Neural progenitor cell (in vitro differentiated cells): ENCODE data around the gene FUCA2. TPM values are rescaled to one million over a fixed set of nuclear protein-coding genes. Genes with fewer than 3 reads are reported as not detected.
"Not testable (repeated sequence)": the region's sequence is repeated elsewhere in the genome, so short reads cannot be mapped to it uniquely, and the experiment has no call there.

Experiments used
- DNase-seq: peaks from one replicate; pipeline ENCODE4 v3.0.0-alpha.2; 2016; ENCODE audit warnings: low spot score
- H2AFZ ChIP-seq: fragments of 200-600 bp; sonication (generic); replicated peaks from 2 replicates; pipeline ENCODE4 v1.6.1; 2016; ENCODE audit warnings: antibody characterized with exemption
- H3F3A ChIP-seq: fragments of 200-600 bp; sonication (generic); 2 replicates; pipeline ENCODE4 v1.6.1; 2016; ENCODE audit warnings: antibody characterized with exemption, low read depth
- H3K27ac ChIP-seq: fragments of 200-600 bp; sonication (generic); 2 replicates; pipeline ENCODE4 v1.5.1; 2016; ENCODE audit warnings: mild to moderate bottlenecking
- H3K27me3 ChIP-seq: fragments of 200-600 bp; sonication (generic); 2 replicates; pipeline ENCODE4 v1.6.1; 2016; ENCODE audit warnings: mild to moderate bottlenecking, moderate library complexity
- H3K36me3 ChIP-seq: fragments of 200-600 bp; sonication (generic); 2 replicates; pipeline ENCODE4 v1.5.1; 2016
- H3K4me1 ChIP-seq: fragments of 200-600 bp; sonication (generic); 2 replicates; pipeline ENCODE4 v1.6.1; 2016; ENCODE audit warnings: mixed run types
- H3K4me2 ChIP-seq: fragments of 200-600 bp; sonication (generic); 2 replicates; pipeline ENCODE4 v1.6.1; 2016
- H3K4me3 ChIP-seq: fragments of 200-600 bp; sonication (generic); 2 replicates; pipeline ENCODE4 v1.5.1; 2016
- H3K79me2 ChIP-seq: fragments of 200-600 bp; sonication (generic); 2 replicates; pipeline ENCODE4 v1.6.1; 2016; ENCODE audit warnings: low read depth
- H3K9ac ChIP-seq: fragments of 200-600 bp; sonication (generic); 2 replicates; pipeline ENCODE4 v1.6.1; 2016
- H3K9me3 ChIP-seq: fragments of 200-600 bp; sonication (generic); 2 replicates; pipeline ENCODE4 v1.5.1; 2016; ENCODE audit warnings: low read depth
- H4K20me1 ChIP-seq: fragments of 200-600 bp; sonication (generic); 2 replicates; pipeline ENCODE4 v1.6.1; 2016; ENCODE audit warnings: low read depth
- H3K27ac Mint-ChIP-seq: 3 replicates; pipeline ENCODE4 v1.8.0; 2021; ENCODE audit warnings: mixed read lengths
- H3K27me3 Mint-ChIP-seq: 2 replicates; pipeline ENCODE4 v1.8.0; 2022; ENCODE audit warnings: low read depth, mild to moderate bottlenecking, inconsistent platforms, moderate library complexity, mixed read lengths; ENCODE audit not compliant: insufficient read depth
- H3K36me3 Mint-ChIP-seq: 3 replicates; pipeline ENCODE4 v1.8.0; 2021; ENCODE audit warnings: mixed read lengths
- H3K4me1 Mint-ChIP-seq: 3 replicates; pipeline ENCODE4 v1.8.0; 2021; ENCODE audit warnings: mixed read lengths
- H3K4me3 Mint-ChIP-seq: 3 replicates; pipeline ENCODE4 v1.8.0; 2021; ENCODE audit warnings: mild to moderate bottlenecking, moderate library complexity, mixed read lengths
- H3K9me3 Mint-ChIP-seq: 3 replicates; pipeline ENCODE4 v1.8.0; 2020; ENCODE audit warnings: mixed read lengths
- CTCF ChIP-seq: fragments of 200-600 bp; sonication (generic); IDR thresholded peaks from 2 replicates; pipeline ENCODE4 v1.5.1; 2017; ENCODE audit warnings: antibody characterized with exemption, mild to moderate bottlenecking
- EZH2 ChIP-seq: fragments of 200-600 bp; sonication (generic); IDR thresholded peaks from 2 replicates; pipeline ENCODE4 v1.6.1; 2017; ENCODE audit warnings: antibody characterized with exemption, mild to moderate bottlenecking, moderate library complexity
- EZH2phosphoT487 ChIP-seq: fragments of 200-600 bp; sonication (generic); IDR thresholded peaks from 2 replicates; pipeline ENCODE4 v1.6.1; 2017; ENCODE audit warnings: antibody characterized with exemption
- total RNA-seq: library from RNA; depleted of rRNA; stranded (reverse); fragments of >200 nt; gene quantifications from 2 replicates; pipeline ENCODE4 v1.2.3, GENCODE V29; 2015; ENCODE audit warnings: low replicate concordance

Gene FUCA2
- total RNA-seq, 1 donor from 2014 or later: 37.4 TPM

GRCh38 chr6:143476545-143476944 lies 35.0 kb downstream of the FUCA2 start:
- no peaks in the 10 kb centered on the region for H3K9me3 Mint-ChIP-seq
- no peak overlapping the region for H3K27ac ChIP-seq
- peaks cover 5% of the 10 kb centered on the region for H3K36me3 Mint-ChIP-seq
- H3K27ac Mint-ChIP-seq: no peak overlapping the region
- no peak overlapping the region for H2AFZ ChIP-seq
- no peak overlapping the region for H3K4me2 ChIP-seq
- no peak overlapping the region for H3K4me3 ChIP-seq
- no peaks in the 10 kb centered on the region for H3K79me2 ChIP-seq
- TF ChIP-seq CTCF: no peak
- no peak for TF ChIP-seq EZH2phosphoT487
- TF ChIP-seq EZH2: no peak
- no peaks in the 10 kb centered on the region for H3K4me1 ChIP-seq
- H3K9ac ChIP-seq: no peak overlapping the region
- H3K27me3 ChIP-seq: no peaks in the 10 kb centered on the region
- no peaks in the 10 kb centered on the region for H3K9me3 ChIP-seq
- H3F3A ChIP-seq: peaks cover 3% of the 10 kb centered on the region
- H3K4me1 Mint-ChIP-seq: no peaks in the 10 kb centered on the region
- H3K36me3 ChIP-seq: no peaks in the 10 kb centered on the region
- no peaks in the 10 kb centered on the region for H3K27me3 Mint-ChIP-seq
- H3K4me3 Mint-ChIP-seq: no peak overlapping the region
- H4K20me1 ChIP-seq: no peaks in the 10 kb centered on the region
- no peak for DNase-seq

GRCh38 chr6:143471822-143472221 lies 39.7 kb downstream of the FUCA2 start:
- Histone ChIP-seq H3K36me3 (no peaks in the 10 kb centered on the region), H3K9me3 (no peaks in the 10 kb centered on the region), H3F3A (no peaks in the 10 kb centered on the region), H3K4me2 (no peak overlapping the region), H3K9ac (no peak overlapping the region), H3K79me2 (no peaks in the 10 kb centered on the region), H3K27me3 (no peaks in the 10 kb centered on the region), H4K20me1 (no peaks in the 10 kb centered on the region), H3K4me1 (no peaks in the 10 kb centered on the region), H3K4me3 (no peak overlapping the region), H2AFZ (no peak overlapping the region), H3K27ac (no peak overlapping the region)
- H3K9me3 Mint-ChIP-seq: no peaks in the 10 kb centered on the region
- no peak for DNase-seq
- H3K4me1 Mint-ChIP-seq: no peaks in the 10 kb centered on the region
- H3K27ac Mint-ChIP-seq: no peak overlapping the region
- TF ChIP-seq EZH2 (no peak), CTCF (no peak), EZH2phosphoT487 (no peak)
- H3K36me3 Mint-ChIP-seq: peaks cover 5% of the 10 kb centered on the region
- no peak overlapping the region for H3K4me3 Mint-ChIP-seq
- H3K27me3 Mint-ChIP-seq: no peaks in the 10 kb centered on the region

GRCh38 chr6:143468823-143469222 lies 42.7 kb downstream of the FUCA2 start:
- not testable (repeated sequence) for H3K36me3 Mint-ChIP-seq, H3K27ac Mint-ChIP-seq, H3K36me3 ChIP-seq, H3K4me1 Mint-ChIP-seq, H3K4me2 ChIP-seq, H3F3A ChIP-seq, DNase-seq, H2AFZ ChIP-seq, H4K20me1 ChIP-seq, H3K27me3 ChIP-seq, H3K9me3 Mint-ChIP-seq, H3K4me3 Mint-ChIP-seq, H3K9ac ChIP-seq, H3K4me1 ChIP-seq, H3K9me3 ChIP-seq, H3K4me3 ChIP-seq, H3K27me3 Mint-ChIP-seq, H3K79me2 ChIP-seq, H3K27ac ChIP-seq

- no peak overlapping the region for H3K4me3 ChIP-seq
- no peaks in the 10 kb centered on the region for H3K36me3 ChIP-seq
- no peaks in the 10 kb centered on the region for H3K79me2 ChIP-seq
- Mint-ChIP-seq H3K27me3 (no peaks in the 10 kb centered on the region), H3K4me3 (no peak overlapping the region), H3K27ac (no peak overlapping the region), H3K4me1 (no peaks in the 10 kb centered on the region), H3K36me3 (peaks cover under 1% of the 10 kb centered on the region), H3K9me3 (no peaks in the 10 kb centered on the region)
- TF ChIP-seq CTCF: no peak
- TF ChIP-seq EZH2phosphoT487: no peak
- no peak for TF ChIP-seq EZH2
- DNase-seq: no peak
- H3K27ac ChIP-seq: no peak overlapping the region
- no peaks in the 10 kb centered on the region for H4K20me1 ChIP-seq
- H3K4me1 ChIP-seq: no peaks in the 10 kb centered on the region
- no peaks in the 10 kb centered on the region for H3F3A ChIP-seq
- H2AFZ ChIP-seq: no peak overlapping the region
- H3K4me2 ChIP-seq: no peak overlapping the region
- H3K9me3 ChIP-seq: no peaks in the 10 kb centered on the region
- no peak overlapping the region for H3K9ac ChIP-seq
- no peaks in the 10 kb centered on the region for H3K27me3 ChIP-seq
Observed at GRCh38 chr6:143468026-143468425, 43.5 kb downstream of the FUCA2 start.
